Eye (tissue), 1 donor: ENCODE data around the gene CDNF.
A peak's percentile ranks its signal among the peaks of the same experiment; 100 is the strongest.
"Not testable (repeated sequence)": the region's sequence is repeated elsewhere in the genome, so short reads cannot be mapped to it uniquely, and the experiment has no call there.

Source experiments
- DNase-seq: peaks from one replicate; pipeline ENCODE4 v3.0.0-alpha.2; 2015

Gene CDNF

DNA sequence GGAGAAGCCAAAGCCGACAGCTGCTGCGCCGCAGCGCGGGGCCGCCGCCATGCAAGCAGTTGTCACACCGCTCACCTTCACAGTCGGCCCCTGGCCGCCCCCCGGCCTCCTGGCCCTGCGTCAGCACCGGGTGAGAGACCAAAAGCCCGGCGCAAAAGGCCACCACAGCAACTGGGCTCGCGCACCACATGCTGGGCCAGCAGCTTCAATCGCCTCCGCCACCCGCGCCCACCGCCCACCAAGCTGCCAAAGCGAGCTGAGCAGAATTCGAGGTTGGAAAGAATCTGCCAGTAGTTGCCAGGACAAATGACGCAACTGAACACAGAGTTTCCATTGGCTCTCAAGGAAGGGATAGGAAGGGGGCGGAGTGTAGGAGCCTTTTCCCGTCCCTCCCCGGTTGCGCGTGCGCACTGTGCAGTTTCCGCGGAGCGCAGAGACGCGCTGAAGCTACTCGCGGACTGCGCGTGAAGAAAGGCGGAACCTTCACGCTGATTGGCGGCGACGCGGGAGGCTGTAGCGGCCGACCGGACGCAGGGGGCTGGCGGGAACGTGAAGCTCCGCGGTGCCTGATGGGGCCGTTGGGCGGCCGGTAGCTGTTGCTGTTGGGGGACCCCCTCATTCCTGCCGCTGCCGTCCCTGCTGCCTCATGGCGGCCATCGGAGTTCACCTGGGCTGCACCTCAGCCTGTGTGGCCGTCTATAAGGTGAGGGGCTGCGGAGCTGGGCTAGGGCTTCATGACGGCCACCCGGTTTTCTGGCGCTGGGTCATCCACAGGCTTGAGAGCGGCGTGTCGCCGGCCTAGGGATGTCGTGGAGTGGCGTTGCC, at the start of gene CDNF, which contains the start of the genes HSPA14 and MSANTD7:
CDNF (minus strand) TSS at position 281 of the 825 bp plus-strand sequence; CDS start at position 190, 91 bp downstream.
HSPA14 (plus strand) TSS at position 550 of the 825 bp plus-strand sequence; CDS start at position 647, 97 bp downstream.
MSANTD7 (plus strand) TSS at position 550 of the 825 bp plus-strand sequence. CDS start 3,979 bp downstream, outside the sequence.
- peak; percentile 100 for DNase-seq

GRCh38 chr10:14884082-14884481, 46.2 kb upstream of the CDNF start:
- DNase-seq, result no peak

DNA sequence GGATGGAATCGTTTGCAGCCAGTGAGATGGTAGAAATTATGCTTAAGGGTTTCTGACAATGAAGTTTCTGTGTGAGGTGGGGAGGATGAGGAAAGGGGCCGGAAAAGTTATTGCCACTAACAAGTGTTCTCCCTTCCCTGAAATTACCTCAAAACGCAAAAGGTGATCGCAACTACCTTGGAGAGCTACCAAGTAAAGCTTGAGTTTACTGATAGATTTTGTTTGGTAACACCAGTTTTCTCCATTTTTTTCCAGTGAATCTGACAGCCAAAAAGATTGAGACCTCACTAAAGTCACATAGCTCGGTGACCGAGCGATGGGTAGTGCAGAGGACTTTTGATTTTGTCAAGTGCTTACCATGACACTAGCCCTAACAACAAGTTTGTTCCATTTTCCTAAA, 42.4 kb upstream of the CDNF start:
- no peak for DNase-seq

GRCh38 chr10:14879928-14880193, 42.0 kb upstream of the CDNF start:
- DNase-seq, result no peak

GRCh38 chr10:14879124-14879927, 41.5 kb upstream of the CDNF start:
- DNase-seq, result peak; percentile 78

- DNase-seq, result peak; percentile 98
These were observed 40.7 kb upstream of the CDNF start, which contains the start of gene SUV39H2 for GRCh38 chr10:14878266-14879123. Gene SUV39H2 (plus strand): TSS chr10:14878866. CDS start chr10:14878889, 23 bp downstream.

DNA sequence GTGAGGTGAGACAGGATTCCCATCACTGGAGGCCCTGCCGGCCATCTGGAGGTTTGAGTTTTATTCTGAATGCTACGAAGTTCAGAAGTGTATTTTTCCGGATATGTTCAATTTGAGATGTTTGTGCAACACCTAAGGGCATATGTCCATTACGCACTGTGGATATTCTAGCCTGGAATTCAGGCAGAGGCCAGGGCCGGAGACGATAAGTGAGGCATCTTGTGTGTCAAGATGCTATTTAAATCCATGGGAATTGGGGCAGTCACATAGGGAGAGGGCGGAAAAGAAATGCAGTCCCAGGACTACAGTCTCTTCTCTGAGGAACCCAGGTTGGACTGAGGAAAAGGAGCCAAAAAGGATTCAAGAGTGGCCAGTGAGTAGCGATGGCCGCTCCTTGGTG, 38.9 kb upstream of the CDNF start:
- no peak for DNase-seq

DNA sequence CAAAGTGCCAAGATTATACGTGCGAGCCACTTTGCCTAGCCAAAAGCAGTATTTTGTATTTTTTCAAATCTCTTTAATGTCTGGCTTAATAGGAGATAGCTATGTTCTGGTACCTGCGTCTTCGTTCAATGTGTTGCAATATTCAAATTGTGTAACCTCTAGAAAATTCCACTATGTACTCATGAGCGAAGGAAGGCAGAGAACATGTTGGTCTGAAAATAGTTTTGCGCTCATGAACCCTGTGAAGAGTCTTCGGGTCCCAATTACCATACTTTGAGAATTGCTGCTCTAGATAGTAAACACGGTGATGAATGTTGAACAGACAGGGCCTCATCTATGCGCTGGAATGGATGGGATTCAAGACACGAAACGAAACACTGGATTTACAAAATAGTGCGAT, 38.1 kb upstream of the CDNF start:
- no peak for DNase-seq

- no peak for DNase-seq
These were observed 35.4 kb upstream of the CDNF start for GRCh38 chr10:14873090-14873760.

GRCh38 chr10:14864871-14865270, 27.0 kb upstream of the CDNF start:
- DNase-seq, result not testable (repeated sequence)

DNA sequence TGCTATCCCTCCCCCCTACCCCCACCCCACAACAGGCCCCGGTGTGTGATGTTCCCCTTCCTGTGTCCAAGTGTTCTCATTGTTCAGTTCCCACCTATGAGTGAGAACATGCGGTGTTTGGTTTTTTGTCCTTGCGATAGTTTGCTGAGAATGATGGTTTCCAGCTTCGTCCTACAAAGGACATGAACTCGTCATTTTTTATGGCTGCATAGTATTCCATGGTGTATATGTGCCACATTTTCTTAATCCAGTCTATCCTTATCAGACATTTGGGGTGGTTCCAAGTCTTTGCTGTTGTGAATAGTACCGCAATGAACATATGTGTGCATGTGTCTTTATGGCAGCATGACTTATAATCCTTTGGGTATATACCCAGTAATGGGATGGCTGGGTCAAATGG, 26.6 kb upstream of the CDNF start:
- DNase-seq, result not testable (repeated sequence)

DNA sequence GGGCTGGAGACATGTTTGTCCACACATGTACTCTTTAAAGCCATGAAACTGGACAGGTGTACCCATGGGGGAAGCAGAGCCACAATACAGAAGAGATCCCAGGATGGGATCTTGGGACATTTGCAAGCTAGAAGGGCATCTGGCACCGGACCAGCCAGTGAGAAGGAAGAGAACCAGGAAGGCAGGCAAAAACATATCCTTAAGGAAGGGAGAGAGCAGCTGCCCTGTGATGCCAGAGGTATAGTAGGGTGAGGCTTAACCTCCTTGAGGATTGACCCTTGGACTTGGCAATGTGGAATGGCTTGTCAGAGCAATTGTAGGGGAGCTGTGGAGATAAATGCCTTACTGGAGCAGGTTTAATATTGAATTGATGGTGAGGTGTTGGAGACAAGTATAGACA, 23.0 kb upstream of the CDNF start:
- DNase-seq, result no peak

DNA sequence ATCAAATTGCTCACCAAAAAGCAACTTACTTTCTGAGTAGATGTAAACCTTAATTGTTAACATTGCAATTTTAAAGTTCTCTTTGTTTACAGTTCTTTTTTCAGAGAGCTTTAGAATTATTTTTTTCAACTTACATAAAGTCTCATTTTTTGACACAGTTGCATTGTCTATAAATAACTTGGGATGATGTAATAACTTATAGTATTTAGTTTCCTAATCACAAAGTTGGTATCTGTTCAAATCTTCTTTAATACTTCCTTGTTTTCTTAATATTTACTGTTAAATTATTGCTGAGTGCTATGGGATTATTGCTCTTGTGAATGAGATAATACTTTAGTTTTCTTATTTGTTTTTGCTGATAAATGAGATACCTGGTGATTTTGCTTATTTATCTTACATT, 21.9 kb upstream of the CDNF start:
- DNase-seq, result no peak

DNA sequence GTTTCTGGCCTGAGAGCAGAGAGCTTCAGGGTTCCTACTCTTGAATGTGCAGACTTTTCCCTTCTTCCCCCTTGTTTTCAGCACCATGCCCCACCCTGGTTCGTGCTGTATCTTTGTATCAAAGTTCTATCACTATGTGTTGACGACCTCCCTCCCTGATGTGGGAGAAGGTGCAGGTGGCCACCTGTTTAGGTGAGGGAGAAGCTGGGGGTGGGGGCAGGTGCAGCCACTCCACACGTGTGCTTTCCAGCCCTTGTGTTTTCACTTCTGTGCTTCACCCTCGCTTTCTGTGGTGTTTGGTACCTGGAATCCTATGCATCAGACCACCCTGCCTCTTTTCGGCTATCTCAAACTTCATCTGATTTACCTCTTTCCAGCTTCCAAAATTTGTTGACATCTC, 21.2 kb upstream of the CDNF start:
- DNase-seq, result no peak

- DNase-seq, result no peak
These were observed 20.6 kb upstream of the CDNF start for GRCh38 chr10:14858338-14858960.

DNA sequence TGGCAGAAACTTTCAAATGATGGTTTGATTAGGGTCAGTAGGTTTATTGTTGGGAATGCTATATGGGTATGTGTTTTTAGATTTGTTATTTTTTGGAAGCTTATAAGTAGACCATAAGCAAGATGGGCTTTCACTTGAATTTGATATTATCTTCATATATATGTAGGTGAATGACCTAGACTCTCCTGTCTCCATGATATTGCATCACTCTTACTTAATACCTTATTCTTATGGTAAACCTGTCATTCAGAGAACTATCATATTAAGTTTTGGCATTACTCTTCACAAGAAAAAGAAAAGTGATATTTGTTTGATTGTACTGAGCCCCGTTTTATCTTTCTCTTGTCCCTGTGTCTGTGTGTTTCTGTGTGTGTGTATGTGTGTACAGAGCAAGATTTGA, 17.6 kb upstream of the CDNF start:
- DNase-seq, result no peak

- no peak for DNase-seq
These were observed 14.4 kb upstream of the CDNF start for GRCh38 chr10:14852236-14852635.

DNA sequence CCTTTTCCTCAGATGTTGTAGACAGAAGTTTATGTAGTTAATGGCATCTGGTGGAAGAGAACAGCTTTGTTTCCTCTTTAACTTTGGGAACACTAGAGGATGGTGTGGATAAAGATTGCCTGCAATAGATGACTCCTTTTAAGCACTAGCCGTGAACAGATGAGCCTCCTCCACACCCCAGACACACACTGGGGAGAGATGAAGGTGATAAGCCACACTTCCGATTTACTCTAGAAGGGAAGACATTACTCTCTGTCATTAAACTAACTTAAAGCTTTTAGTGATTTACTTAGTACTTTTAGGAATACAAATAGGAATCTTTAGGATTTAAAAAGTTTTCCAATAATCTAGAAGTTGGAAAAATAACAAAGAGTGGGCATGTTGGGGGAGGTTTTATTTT, 7.1 kb upstream of the CDNF start:
- no peak for DNase-seq

DNA sequence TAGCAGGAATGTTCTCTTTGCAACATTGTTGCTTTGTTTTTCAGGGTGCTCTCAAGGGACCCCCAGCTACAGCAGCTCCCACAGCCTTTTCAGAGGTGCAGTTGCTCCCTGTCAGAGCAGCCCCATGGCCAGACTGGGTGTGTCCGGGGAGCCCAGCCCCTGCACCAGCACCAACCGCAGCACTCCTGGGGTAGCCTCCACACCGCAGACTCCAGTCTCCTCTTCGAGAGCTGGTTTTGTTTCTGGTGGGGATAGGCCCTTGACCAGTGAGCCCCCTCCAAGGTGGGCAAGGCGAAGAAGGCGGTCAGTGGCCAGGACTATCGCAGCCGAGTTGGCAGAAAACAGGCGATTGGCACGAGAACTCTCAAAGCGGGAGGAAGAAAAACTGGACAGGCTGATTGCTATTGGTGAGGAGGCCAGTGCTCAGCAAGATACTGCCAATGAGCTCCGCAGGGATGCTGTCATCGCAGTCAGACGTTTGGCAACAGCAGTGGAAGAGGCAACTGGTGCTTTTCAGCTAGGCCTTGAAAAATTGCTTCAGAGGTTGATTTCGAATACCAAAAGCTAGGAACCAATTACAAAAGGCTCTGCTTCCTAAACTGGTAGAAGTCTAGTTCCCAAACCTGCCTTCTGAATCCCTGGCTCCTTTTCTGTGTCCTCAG, 5.6 kb upstream of the CDNF start:
- DNase-seq, result no peak

DNA sequence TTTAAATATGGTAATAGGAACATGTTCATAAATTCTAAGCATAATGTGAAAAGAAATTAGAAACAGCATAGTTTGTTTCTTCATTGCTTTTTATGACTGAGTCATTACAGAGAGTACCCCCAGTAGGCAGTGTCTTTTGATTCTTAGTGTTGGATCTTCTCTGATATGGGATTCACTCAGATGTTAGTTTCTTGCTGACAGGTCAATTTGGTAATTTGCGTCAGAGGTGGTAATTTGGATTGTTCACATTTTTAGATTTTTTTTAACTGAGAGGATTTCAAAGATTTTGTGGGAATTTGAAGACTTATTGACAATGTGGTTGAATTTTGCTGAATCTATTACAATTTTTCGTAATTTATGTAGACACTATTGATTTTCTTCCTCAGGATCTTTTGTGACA, 2.3 kb upstream of the CDNF start:
- no peak for DNase-seq

DNA sequence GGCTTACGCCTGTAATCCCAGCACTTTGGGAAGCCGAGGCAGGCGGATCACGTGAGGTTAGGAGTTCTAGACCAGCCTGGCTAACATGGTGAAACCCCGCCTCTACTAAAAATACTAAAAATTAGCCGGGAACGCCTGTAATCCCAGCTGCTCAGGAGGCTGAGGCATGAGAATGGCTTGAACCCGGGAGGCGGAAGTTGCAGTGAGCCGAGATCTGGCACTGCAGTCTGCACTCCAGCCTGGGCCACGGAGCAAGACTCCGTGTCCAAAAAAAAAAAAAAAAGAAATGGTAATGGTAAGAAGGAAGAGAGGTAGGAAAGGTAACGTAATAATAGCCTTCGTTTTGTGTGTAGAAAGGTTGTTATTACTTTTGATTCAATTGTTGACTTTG, 1.5 kb upstream of the CDNF start:
- DNase-seq, result no peak
